ENCODE data around the gene ZRANB1.

DNA sequence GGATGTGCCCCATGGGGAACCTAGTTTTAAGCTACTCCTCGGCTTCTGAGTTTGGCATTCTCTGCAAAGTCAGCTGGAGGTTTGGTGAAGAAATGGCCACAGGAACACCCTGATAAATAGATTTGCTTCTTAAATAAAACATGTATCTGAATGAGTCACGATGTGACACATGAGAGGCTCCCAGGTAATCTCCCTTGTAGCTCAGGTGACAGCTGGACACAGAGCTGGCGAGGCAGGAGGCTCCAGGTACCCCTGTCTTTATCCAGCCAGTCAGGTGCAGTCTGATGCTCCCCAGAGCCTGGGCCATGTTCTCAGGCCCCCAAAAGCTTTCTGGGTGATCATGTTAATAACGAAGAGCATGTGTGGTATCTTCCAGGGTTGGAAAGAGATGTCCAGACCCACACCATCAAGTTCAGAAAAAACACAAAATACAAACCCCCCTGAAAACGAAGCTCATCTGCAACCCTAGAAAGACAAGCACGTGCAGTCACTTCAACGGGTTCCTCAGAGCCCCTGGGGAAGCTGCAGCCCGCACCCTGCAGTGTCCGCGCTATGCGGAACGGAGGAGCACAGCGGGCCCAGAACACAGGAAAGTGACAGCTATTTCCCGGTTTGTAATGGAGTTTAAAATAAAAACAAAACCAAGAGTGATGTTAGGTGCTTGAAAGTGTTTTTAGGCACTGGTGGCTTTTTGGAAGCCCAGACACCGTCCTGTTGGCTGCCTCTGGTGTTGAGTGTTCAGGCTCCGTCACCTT is 69.4 kb downstream of the ZRANB1 start:
- TF ChIP-seq, protein P1, sequence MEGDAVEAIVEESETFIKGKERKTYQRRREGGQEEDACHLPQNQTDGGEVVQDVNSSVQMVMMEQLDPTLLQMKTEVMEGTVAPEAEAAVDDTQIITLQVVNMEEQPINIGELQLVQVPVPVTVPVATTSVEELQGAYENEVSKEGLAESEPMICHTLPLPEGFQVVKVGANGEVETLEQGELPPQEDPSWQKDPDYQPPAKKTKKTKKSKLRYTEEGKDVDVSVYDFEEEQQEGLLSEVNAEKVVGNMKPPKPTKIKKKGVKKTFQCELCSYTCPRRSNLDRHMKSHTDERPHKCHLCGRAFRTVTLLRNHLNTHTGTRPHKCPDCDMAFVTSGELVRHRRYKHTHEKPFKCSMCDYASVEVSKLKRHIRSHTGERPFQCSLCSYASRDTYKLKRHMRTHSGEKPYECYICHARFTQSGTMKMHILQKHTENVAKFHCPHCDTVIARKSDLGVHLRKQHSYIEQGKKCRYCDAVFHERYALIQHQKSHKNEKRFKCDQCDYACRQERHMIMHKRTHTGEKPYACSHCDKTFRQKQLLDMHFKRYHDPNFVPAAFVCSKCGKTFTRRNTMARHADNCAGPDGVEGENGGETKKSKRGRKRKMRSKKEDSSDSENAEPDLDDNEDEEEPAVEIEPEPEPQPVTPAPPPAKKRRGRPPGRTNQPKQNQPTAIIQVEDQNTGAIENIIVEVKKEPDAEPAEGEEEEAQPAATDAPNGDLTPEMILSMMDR (IDR thresholded peaks at IDR 0.05): no peak
- no peak for TF ChIP-seq EZH2 (IDR thresholded peaks at IDR 0.05)

All from neural progenitor cell (in vitro differentiated cells).